ENCODE data around the gene VSTM2B. TPM values are rescaled to one million over a fixed set of nuclear protein-coding genes. Genes with fewer than 3 reads are reported as not detected.

The VSTM2B gene
- total and polyA plus RNA-seq, 2 experiments from 2014 or later, result 0.47 to 1.1 TPM

- no peak for TF ChIP-seq EZH2phosphoT487 (IDR thresholded peaks at IDR 0.05; ENCODE audit: low read depth, severe bottlenecking, unreplicated experiment)
- TF ChIP-seq, protein P1, sequence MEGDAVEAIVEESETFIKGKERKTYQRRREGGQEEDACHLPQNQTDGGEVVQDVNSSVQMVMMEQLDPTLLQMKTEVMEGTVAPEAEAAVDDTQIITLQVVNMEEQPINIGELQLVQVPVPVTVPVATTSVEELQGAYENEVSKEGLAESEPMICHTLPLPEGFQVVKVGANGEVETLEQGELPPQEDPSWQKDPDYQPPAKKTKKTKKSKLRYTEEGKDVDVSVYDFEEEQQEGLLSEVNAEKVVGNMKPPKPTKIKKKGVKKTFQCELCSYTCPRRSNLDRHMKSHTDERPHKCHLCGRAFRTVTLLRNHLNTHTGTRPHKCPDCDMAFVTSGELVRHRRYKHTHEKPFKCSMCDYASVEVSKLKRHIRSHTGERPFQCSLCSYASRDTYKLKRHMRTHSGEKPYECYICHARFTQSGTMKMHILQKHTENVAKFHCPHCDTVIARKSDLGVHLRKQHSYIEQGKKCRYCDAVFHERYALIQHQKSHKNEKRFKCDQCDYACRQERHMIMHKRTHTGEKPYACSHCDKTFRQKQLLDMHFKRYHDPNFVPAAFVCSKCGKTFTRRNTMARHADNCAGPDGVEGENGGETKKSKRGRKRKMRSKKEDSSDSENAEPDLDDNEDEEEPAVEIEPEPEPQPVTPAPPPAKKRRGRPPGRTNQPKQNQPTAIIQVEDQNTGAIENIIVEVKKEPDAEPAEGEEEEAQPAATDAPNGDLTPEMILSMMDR (IDR thresholded peaks at IDR 0.05; ENCODE audit: poor library complexity), result no peak
- no peak for TF ChIP-seq EZH2 (IDR thresholded peaks at IDR 0.05; ENCODE audit: borderline replicate concordance)
- Histone ChIP-seq H3K27ac (no peak overlapping the region), H3K9me2 (replicated peaks; ENCODE audit: insufficient read depth) (no peaks in the 10 kb centered on the region), H4K20me1 (ENCODE audit: insufficient read depth, poor library complexity, severe bottlenecking) (no peaks in the 10 kb centered on the region), H3K27me3 (peaks cover 30% of the 10 kb centered on the region), H3K79me2 (no peaks in the 10 kb centered on the region), H3K9me3 (ENCODE audit: low read depth) (no peaks in the 10 kb centered on the region), H3K4me3 (no peak overlapping the region), H3K36me3 (replicated peaks; ENCODE audit: insufficient read depth, low read depth) (no peaks in the 10 kb centered on the region), H2AFZ (no peak overlapping the region), H3K4me1 (ENCODE audit: insufficient read depth) (no peaks in the 10 kb centered on the region), H3K4me2 (no peak overlapping the region)
- WGBS (ENCODE audit: low lambda C conversion rate, missing lambda C conversion rate), result 68% methylated on average over 19 of the region's 19 CpGs
- DNase-seq (ENCODE audit: low spot score), result no peak
Measured at GRCh38 chr19:29535214-29535831, 9.5 kb downstream of the VSTM2B start.

DNA sequence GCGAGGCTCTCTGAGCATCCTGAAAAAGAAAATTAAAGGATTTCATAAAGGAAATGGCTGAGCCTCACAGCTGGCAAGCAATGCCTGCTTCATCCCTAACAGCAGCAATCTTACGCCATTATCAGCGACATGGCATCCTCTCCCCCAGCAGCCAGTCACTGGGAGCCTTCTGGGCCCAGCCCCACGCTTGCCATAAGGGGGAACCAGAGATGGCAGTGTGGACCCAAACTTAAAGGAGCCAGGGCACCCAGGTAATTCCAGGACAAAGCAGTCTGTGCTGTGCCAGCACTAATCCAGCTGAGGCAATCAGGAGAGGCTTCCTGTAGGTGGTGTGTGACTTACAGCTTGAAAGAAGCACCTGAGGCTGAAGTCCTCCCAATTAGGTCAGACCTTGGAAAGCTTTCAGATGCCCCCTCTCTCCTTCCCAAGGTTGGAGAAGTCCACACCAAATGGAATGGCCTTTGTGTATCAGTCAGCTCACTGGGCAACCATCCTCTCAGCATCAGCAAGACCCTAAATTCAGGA, 10.3 kb downstream of the VSTM2B start:
- Histone ChIP-seq H3K4me3 (no peak overlapping the region), H3K4me1 (ENCODE audit: insufficient read depth) (no peaks in the 10 kb centered on the region), H3K4me2 (no peak overlapping the region), H4K20me1 (ENCODE audit: insufficient read depth, poor library complexity, severe bottlenecking) (no peaks in the 10 kb centered on the region), H3K27ac (no peak overlapping the region), H3K9me3 (ENCODE audit: low read depth) (no peaks in the 10 kb centered on the region), H2AFZ (no peak overlapping the region), H3K9me2 (replicated peaks; ENCODE audit: insufficient read depth) (no peaks in the 10 kb centered on the region), H3K36me3 (replicated peaks; ENCODE audit: insufficient read depth, low read depth) (no peaks in the 10 kb centered on the region), H3K79me2 (no peaks in the 10 kb centered on the region), H3K27me3 (peaks cover 24% of the 10 kb centered on the region)
- DNase-seq (ENCODE audit: low spot score), result no peak
- 80% methylated on average over 4 of the region's 4 CpGs for WGBS (ENCODE audit: low lambda C conversion rate, missing lambda C conversion rate)
- TF ChIP-seq, protein P1 (IDR thresholded peaks at IDR 0.05; ENCODE audit: poor library complexity), result no peak
- TF ChIP-seq EZH2phosphoT487 (IDR thresholded peaks at IDR 0.05; ENCODE audit: low read depth, severe bottlenecking, unreplicated experiment) (no peak), EZH2 (IDR thresholded peaks at IDR 0.05; ENCODE audit: borderline replicate concordance) (no peak)

- WGBS (ENCODE audit: low lambda C conversion rate, missing lambda C conversion rate), result 76% methylated on average over 7 of the region's 7 CpGs
- Histone ChIP-seq H3K27ac (no peak overlapping the region), H3K36me3 (replicated peaks; ENCODE audit: insufficient read depth, low read depth) (no peaks in the 10 kb centered on the region), H3K4me3 (no peak overlapping the region), H3K27me3 (peaks cover 12% of the 10 kb centered on the region), H3K79me2 (no peaks in the 10 kb centered on the region), H2AFZ (no peak overlapping the region), H4K20me1 (ENCODE audit: insufficient read depth, poor library complexity, severe bottlenecking) (no peaks in the 10 kb centered on the region), H3K9me2 (replicated peaks; ENCODE audit: insufficient read depth) (no peaks in the 10 kb centered on the region), H3K4me1 (ENCODE audit: insufficient read depth) (no peaks in the 10 kb centered on the region), H3K9me3 (ENCODE audit: low read depth) (no peaks in the 10 kb centered on the region), H3K4me2 (no peak overlapping the region)
- TF ChIP-seq, protein P1 (IDR thresholded peaks at IDR 0.05; ENCODE audit: poor library complexity), result no peak
- no peak for TF ChIP-seq EZH2phosphoT487 (IDR thresholded peaks at IDR 0.05; ENCODE audit: low read depth, severe bottlenecking, unreplicated experiment)
- TF ChIP-seq EZH2 (IDR thresholded peaks at IDR 0.05; ENCODE audit: borderline replicate concordance), result no peak
- DNase-seq (ENCODE audit: low spot score), result no peak
Measured at GRCh38 chr19:29537181-29537580, 11.4 kb downstream of the VSTM2B start.
